Endothelial cell (in vitro differentiated cells): Measurements from ENCODE around the gene AOX1. TPM values are rescaled to one million over a fixed set of nuclear protein-coding genes. Genes with fewer than 3 reads are reported as not detected.

Experiments used
- DNase-seq: peaks from one replicate; pipeline ENCODE4 v3.0.0; 2021; ENCODE audit warnings: low spot score
- H3K27ac Mint-ChIP-seq: one replicate; pipeline ENCODE4 v1.8.0; 2021; ENCODE audit warnings: mixed read lengths, inconsistent platforms; ENCODE audit not compliant: unreplicated experiment
- H3K27me3 Mint-ChIP-seq: one replicate; pipeline ENCODE4 v1.8.0; 2021; ENCODE audit warnings: mild to moderate bottlenecking, moderate library complexity, mixed read lengths, inconsistent platforms; ENCODE audit not compliant: unreplicated experiment
- H3K36me3 Mint-ChIP-seq: one replicate; pipeline ENCODE4 v1.8.0; 2021; ENCODE audit warnings: mild to moderate bottlenecking, low read depth, mixed read lengths, inconsistent platforms; ENCODE audit not compliant: unreplicated experiment
- H3K4me1 Mint-ChIP-seq: one replicate; pipeline ENCODE4 v1.8.0; 2021; ENCODE audit warnings: mild to moderate bottlenecking, mixed read lengths, inconsistent platforms; ENCODE audit not compliant: unreplicated experiment
- H3K4me3 Mint-ChIP-seq: one replicate; pipeline ENCODE4 v1.8.0; 2021; ENCODE audit warnings: mild to moderate bottlenecking, mixed read lengths, inconsistent platforms; ENCODE audit not compliant: unreplicated experiment
- H3K9me3 Mint-ChIP-seq: one replicate; pipeline ENCODE4 v1.8.0; 2021; ENCODE audit warnings: mixed read lengths, inconsistent platforms; ENCODE audit not compliant: unreplicated experiment
- CTCF ChIP-seq: fragments of 200-600 bp; sonication (generic); IDR thresholded peaks from one replicate; pipeline ENCODE4 v1.5.0; 2021; ENCODE audit warnings: antibody characterized with exemption; ENCODE audit not compliant: unreplicated experiment
- total RNA-seq: library from RNA; stranded (reverse); fragmentation: NEBNext Ultra II Directional; extraction: Animal tissue kit (Norgen Biotek cat#: 25700); gene quantifications from one replicate; pipeline ENCODE4 v1.2.1, GENCODE V29; 2021; ENCODE audit not compliant: unreplicated experiment

Gene AOX1
- total RNA-seq, 1 donor from 2014 or later: 0.80 TPM

DNA sequence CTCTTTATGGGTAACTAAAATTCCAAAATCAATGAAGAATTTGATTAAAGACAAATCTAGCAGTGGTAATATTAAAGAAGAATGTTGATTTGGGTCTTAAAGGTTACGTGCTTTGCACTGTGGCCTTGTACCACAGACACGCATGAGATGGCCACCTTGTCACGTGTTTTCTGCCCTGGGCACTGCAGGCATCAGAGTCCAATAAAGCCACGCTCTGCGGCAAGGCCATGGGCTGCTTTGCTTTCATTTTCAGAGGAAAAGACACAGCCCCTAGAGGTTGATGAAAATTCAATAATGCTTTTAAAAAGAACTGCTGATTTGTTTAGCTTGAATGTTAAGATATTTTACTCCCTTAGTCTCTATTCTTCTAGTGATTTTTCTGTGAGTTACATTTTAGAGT lies 30.4 kb downstream of the AOX1 start:
- Mint-ChIP-seq H3K27me3 (no peaks in the 10 kb centered on the region), H3K4me1 (no peaks in the 10 kb centered on the region), H3K36me3 (no peaks in the 10 kb centered on the region), H3K27ac (no peak overlapping the region), H3K4me3 (no peak overlapping the region), H3K9me3 (no peaks in the 10 kb centered on the region)
- no peak for TF ChIP-seq CTCF
- no peak for DNase-seq

GRCh38 chr2:200616656-200617055 lies 30.8 kb downstream of the AOX1 start:
- Mint-ChIP-seq H3K27ac (no peak overlapping the region), H3K4me3 (no peak overlapping the region), H3K36me3 (no peaks in the 10 kb centered on the region), H3K9me3 (no peaks in the 10 kb centered on the region), H3K27me3 (no peaks in the 10 kb centered on the region), H3K4me1 (no peaks in the 10 kb centered on the region)
- no peak for DNase-seq
- TF ChIP-seq CTCF: no peak

DNA sequence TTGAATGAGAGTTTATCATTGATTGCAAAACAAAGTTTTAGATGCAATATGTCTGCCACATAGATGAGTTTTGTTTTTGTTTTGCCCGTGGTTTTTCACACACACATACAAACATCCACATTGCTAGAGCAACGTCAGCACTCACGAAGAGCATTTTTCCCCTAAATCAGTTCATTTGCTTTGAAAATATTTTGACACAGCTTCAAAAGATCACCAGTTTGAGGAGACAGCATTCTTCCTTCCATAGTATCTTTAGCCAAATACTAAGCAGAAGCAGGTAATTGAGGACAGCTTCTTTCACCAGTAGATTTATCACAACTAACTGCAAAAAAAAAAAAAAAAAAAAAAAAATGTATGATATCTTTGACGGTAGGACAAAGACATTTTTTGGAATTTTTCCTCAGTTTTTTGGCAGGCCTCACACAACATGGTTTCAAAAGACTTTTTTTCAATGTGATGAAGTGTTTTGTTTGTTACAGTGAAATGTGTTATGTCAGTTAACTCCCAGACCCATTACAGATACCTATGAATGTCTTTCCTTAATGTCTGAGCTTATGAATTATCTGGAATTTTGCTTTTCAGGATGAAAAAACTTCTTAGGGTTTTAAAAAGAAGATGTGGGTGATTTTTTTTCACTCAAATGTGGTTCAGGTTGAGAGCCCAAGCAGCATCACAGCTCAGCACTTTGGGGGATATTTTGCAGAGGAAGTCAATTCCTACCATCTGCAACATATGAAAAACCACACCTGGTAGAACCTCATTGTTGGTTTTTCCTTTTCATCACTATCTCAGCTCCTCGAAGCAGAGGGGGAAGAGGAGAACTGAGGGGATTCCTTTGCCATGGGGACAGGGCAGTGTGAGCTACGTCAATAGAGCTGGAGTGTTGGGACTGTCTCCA lies 31.6 kb downstream of the AOX1 start:
- TF ChIP-seq CTCF: no peak
- Mint-ChIP-seq H3K36me3 (no peaks in the 10 kb centered on the region), H3K27ac (no peak overlapping the region), H3K4me3 (no peak overlapping the region), H3K4me1 (no peaks in the 10 kb centered on the region), H3K9me3 (no peaks in the 10 kb centered on the region), H3K27me3 (no peaks in the 10 kb centered on the region)
- DNase-seq: no peak

DNA sequence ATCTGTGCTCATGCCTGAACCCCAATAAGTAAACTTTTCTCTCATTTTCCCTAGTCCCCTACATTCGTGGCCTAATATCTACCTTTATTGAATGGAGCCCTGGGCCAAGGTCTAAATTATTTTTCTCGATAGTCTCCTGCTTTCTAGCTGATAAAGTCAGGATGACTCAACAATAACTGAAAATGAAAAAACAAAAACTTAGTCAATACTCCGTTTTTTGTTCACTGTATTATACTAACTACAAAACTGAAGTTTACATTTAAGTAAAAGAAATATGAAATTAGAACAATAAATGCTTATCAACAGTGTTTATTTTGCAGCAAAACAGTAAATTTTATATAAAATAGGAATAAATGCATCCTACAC lies 32.2 kb downstream of the AOX1 start:
- Mint-ChIP-seq H3K27ac (no peak overlapping the region), H3K9me3 (no peaks in the 10 kb centered on the region), H3K4me1 (no peaks in the 10 kb centered on the region), H3K36me3 (no peaks in the 10 kb centered on the region), H3K27me3 (no peaks in the 10 kb centered on the region), H3K4me3 (no peak overlapping the region)
- no peak for TF ChIP-seq CTCF
- DNase-seq: no peak

DNA sequence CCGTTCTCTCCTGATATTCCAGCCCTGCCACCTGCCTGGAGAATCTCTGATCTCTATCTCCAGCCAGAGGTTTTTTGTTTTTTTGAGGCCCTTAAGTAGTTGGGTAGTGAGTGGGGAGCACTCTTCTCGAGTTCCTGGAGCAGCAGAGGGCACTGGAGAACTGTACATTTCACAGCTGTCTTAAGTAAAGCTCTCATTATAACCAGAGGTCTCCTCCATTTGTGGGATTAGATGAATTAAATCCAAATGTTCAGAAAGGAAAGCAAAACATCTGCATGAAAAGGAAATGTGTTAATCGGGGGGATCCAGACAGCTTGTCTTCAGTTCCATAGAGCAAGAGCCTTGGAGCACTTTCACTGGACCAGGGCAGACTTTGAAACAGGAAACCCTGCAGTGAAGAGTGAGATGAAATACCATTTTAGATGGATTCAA lies 32.8 kb downstream of the AOX1 start:
- Mint-ChIP-seq H3K27me3 (no peaks in the 10 kb centered on the region), H3K36me3 (no peaks in the 10 kb centered on the region), H3K9me3 (no peaks in the 10 kb centered on the region), H3K27ac (no peak overlapping the region), H3K4me3 (no peak overlapping the region), H3K4me1 (no peaks in the 10 kb centered on the region)
- TF ChIP-seq CTCF: no peak
- DNase-seq: no peak
